K562 (cell line): ENCODE data around the gene ZNF440. TPM values are rescaled to one million over a fixed set of nuclear protein-coding genes. Genes with fewer than 3 reads are reported as not detected.

Experiments
- CBX3 ChIP-seq, 2 experiments: IDR thresholded peaks; 1 replicate in 1 of 2; 2 replicates in 1 of 2; pipeline ENCODE4 v1.6.1; 2012; ENCODE audit warnings: inconsistent platforms in 2 of 2, low read length in 2 of 2, borderline replicate concordance in 1 of 2, control low read depth in 1 of 2
- ETV1 ChIP-seq: fragments of 450-650 bp; conservative IDR thresholded peaks from 2 replicates; pipeline ENCODE4 v1.6.1; 2016; ENCODE audit warnings: missing genetic modification characterization, control low read depth, low read depth, missing compliant biosample characterization
- GABPA ChIP-seq: fragments of 200-800 bp; sonication (Bioruptor generic); conservative IDR thresholded peaks from 2 replicates; pipeline ENCODE4 v1.6.1; 2016; ENCODE audit warnings: low read depth, missing genetic modification characterization, missing compliant biosample characterization
- HES1 ChIP-seq: fragments of 450-650 bp; IDR thresholded peaks from 2 replicates; pipeline ENCODE4 v1.6.1; 2016; ENCODE audit warnings: low read depth, mild to moderate bottlenecking, moderate library complexity
- HNRNPLL ChIP-seq: fragments of 200-400 bp; formaldehyde crosslinking; IDR thresholded peaks from 2 replicates; pipeline ENCODE4 v1.6.1; 2017; ENCODE audit warnings: low read length, low read depth, mild to moderate bottlenecking; ENCODE audit not compliant: poor library complexity, severe bottlenecking
- IRF2 ChIP-seq: sonication (generic); formaldehyde crosslinking; IDR thresholded peaks from 2 replicates; pipeline ENCODE4 v1.8.1; 2022; ENCODE audit warnings: mild to moderate bottlenecking, missing genetic modification reagents
- JUND ChIP-seq, 2 experiments: IDR thresholded peaks; 2 replicates in 1 of 2; 3 replicates in 1 of 2; pipeline ENCODE4 v1.6.1; 2011; ENCODE audit warnings: borderline replicate concordance in 2 of 2, low read depth in 2 of 2, low read length in 2 of 2, improper control_type of control experiment in 1 of 2, missing biosample characterization in 1 of 2, missing genetic modification characterization in 1 of 2, missing genetic modification reagents in 1 of 2
- PHF8 ChIP-seq: fragments of 200-600 bp; sonication (generic); IDR thresholded peaks from 2 replicates; pipeline ENCODE4 v1.6.1; 2012; ENCODE audit warnings: mixed run types, mild to moderate bottlenecking, inconsistent platforms, low read length, moderate library complexity, borderline replicate concordance
- SMAD4 ChIP-seq: fragments of 250-450 bp; sonication (Bioruptor Pico); conservative IDR thresholded peaks from 2 replicates; pipeline ENCODE4 v1.8.0; 2021; ENCODE audit warnings: inconsistent platforms, mild to moderate bottlenecking, moderate library complexity
- ZNF551 ChIP-seq: fragments of 250-450 bp; sonication (Bioruptor Pico); IDR thresholded peaks from 2 replicates; pipeline ENCODE4 v1.5.0; 2021; ENCODE audit warnings: mild to moderate bottlenecking, moderate library complexity
- polyA plus RNA-seq, 8 experiments: library from polyadenylated mRNA; depleted of rRNA in 4 of 8; stranded (reverse) in 5 of 8; unstranded in 3 of 8; fragments of >200 nt; fragmentation: Nextera tagmentation in 2 of 8; fragmentation: Illumina TruSeq in 1 of 8; extraction: Ambion mirVana in 2 of 8; extraction: Trizol in 1 of 8; gene quantifications; 2 replicates each; pipeline versions ENCODE4 v1.2.1 to v1.2.3, GENCODE V29; 2011 to 2014; ENCODE audit warnings: inconsistent platforms in 1 of 8, missing spikeins in 1 of 8
- total RNA-seq, 7 experiments: library from RNA; depleted of rRNA in 6 of 7; stranded (reverse); fragments of >200 nt in 6 of 7; fragmentation: Illumina TruSeq in 2 of 7; extraction: Trizol in 2 of 7; gene quantifications; 2 replicates each; pipeline versions ENCODE4 v1.2.1 to v1.2.3, GENCODE V29; 2011 to 2021; ENCODE audit warnings: low replicate concordance in 1 of 7
- TF ChIP-seq, protein P1 (sequence below): fragments of 450-650 bp; IDR thresholded peaks from 2 replicates; pipeline ENCODE4 v1.6.1; 2016; ENCODE audit warnings: borderline replicate concordance
- TF ChIP-seq, protein P2 (sequence below): sonication (generic); formaldehyde crosslinking; IDR thresholded peaks from 2 replicates; pipeline ENCODE4 v1.8.0; 2022; ENCODE audit warnings: mild to moderate bottlenecking, missing genetic modification reagents, borderline replicate concordance
- TF ChIP-seq, protein P3 (sequence below): sonication (generic); formaldehyde crosslinking; IDR thresholded peaks from 2 replicates; pipeline ENCODE4 v1.8.0; 2022; ENCODE audit warnings: mild to moderate bottlenecking, missing genetic modification reagents

Gene ZNF440
- total and polyA plus RNA-seq, 9 of the 15 experiments (the other 6 are each of a cell fraction or from before 2014, with no cell fraction given) = 5.9 to 32.6 (median 13.4) TPM

DNA sequence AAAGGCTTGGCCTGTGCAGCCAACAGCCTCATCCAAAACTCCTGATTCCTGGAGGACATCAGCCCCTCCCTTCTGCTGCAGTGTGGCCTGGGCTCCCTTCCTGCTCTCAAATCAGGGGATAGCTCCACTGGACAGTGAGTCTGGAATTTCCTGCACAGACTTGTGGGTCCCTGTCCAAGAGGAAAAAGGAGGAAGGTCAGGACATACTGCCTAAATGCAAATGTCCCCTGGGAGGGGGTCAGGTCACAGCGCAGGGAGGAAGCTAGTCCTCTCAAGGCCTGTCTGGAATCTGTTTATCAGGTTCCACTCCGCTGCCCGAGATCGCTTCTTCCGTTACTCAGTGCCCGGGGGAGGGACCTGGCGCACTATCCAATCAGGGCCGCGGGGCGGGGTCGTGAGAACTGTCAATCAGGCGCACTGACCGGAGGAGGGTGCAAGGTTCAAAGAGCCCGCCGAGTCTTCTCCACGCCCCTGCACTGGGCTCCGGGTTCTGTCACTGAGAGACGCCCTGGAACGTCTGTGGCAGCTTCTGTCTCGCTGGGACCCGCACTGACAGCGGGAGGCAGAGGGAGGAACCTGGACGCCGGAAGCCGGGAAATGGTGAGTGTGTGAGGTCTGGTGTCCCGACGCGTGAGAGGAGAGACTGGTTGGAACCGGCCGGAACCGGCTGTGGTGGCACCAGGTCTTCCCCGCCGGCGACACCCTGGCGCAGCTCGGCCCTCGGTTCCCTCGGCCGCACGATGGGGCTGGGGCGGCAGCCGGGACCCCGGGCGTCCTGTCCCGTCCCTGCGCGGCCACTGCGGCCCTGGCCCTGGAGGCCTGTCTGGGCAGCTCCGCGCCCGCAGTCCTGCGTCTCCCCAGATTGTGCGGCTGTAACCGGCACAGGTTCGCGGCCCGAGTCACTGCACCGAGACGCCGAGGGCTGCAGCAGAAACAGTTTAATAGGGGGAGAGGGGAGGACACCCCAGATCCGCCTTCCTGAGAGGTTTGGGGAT is 47.2 kb upstream of the ZNF440 start, which contains the start of gene ZNF441 (continued):
- peak; percentile 76; the same call in 1 of the 2 replicates for TF ChIP-seq ETV1 (tag)
- TF ChIP-seq JUND (IDR thresholded peaks at IDR 0.05; ENCODE audit: borderline replicate concordance, low read depth, low read length) = peak; percentile 1; the same call in 1 of the 2 replicates
- TF ChIP-seq JUND (tag; IDR thresholded peaks at IDR 0.05; ENCODE audit: borderline replicate concordance, low read depth, low read length) = no peak; the same call in 2 of the 3 replicates
- TF ChIP-seq SMAD4 (CRISPR knock-in tag) = peak; percentile 83
- TF ChIP-seq, protein P1, sequence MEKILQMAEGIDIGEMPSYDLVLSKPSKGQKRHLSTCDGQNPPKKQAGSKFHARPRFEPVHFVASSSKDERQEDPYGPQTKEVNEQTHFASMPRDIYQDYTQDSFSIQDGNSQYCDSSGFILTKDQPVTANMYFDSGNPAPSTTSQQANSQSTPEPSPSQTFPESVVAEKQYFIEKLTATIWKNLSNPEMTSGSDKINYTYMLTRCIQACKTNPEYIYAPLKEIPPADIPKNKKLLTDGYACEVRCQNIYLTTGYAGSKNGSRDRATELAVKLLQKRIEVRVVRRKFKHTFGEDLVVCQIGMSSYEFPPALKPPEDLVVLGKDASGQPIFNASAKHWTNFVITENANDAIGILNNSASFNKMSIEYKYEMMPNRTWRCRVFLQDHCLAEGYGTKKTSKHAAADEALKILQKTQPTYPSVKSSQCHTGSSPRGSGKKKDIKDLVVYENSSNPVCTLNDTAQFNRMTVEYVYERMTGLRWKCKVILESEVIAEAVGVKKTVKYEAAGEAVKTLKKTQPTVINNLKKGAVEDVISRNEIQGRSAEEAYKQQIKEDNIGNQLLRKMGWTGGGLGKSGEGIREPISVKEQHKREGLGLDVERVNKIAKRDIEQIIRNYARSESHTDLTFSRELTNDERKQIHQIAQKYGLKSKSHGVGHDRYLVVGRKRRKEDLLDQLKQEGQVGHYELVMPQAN = peak; percentile 63
- TF ChIP-seq CBX3 (IDR thresholded peaks at IDR 0.05; ENCODE audit: borderline replicate concordance in 1 of 2, low read length in 2 of 2) = 0 out of 3 replicates have a peak, but pooled peaks of 1 of the 2 experiments have one; percentile 13
- TF ChIP-seq HES1 = 0 out of 2 replicates have a peak, but pooled peaks have one; percentile 41
- TF ChIP-seq PHF8 = peak; percentile 89; the same call in 1 of the 2 replicates
- peak; percentile 42 for TF ChIP-seq HNRNPLL
- TF ChIP-seq GABPA (tag) = peak; percentile 84
- TF ChIP-seq, protein P2, sequence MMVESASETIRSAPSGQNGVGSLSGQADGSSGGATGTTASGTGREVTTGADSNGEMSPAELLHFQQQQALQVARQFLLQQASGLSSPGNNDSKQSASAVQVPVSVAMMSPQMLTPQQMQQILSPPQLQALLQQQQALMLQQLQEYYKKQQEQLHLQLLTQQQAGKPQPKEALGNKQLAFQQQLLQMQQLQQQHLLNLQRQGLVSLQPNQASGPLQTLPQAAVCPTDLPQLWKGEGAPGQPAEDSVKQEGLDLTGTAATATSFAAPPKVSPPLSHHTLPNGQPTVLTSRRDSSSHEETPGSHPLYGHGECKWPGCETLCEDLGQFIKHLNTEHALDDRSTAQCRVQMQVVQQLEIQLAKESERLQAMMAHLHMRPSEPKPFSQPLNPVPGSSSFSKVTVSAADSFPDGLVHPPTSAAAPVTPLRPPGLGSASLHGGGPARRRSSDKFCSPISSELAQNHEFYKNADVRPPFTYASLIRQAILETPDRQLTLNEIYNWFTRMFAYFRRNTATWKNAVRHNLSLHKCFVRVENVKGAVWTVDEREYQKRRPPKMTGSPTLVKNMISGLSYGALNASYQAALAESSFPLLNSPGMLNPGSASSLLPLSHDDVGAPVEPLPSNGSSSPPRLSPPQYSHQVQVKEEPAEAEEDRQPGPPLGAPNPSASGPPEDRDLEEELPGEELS (CRISPR knock-in tag) = peak; percentile 75; the same call in 1 of the 2 replicates
- no peak for TF ChIP-seq IRF2 (CRISPR knock-in tag)
- TF ChIP-seq ZNF551 (CRISPR knock-in tag) = no peak
- TF ChIP-seq, protein P3, sequence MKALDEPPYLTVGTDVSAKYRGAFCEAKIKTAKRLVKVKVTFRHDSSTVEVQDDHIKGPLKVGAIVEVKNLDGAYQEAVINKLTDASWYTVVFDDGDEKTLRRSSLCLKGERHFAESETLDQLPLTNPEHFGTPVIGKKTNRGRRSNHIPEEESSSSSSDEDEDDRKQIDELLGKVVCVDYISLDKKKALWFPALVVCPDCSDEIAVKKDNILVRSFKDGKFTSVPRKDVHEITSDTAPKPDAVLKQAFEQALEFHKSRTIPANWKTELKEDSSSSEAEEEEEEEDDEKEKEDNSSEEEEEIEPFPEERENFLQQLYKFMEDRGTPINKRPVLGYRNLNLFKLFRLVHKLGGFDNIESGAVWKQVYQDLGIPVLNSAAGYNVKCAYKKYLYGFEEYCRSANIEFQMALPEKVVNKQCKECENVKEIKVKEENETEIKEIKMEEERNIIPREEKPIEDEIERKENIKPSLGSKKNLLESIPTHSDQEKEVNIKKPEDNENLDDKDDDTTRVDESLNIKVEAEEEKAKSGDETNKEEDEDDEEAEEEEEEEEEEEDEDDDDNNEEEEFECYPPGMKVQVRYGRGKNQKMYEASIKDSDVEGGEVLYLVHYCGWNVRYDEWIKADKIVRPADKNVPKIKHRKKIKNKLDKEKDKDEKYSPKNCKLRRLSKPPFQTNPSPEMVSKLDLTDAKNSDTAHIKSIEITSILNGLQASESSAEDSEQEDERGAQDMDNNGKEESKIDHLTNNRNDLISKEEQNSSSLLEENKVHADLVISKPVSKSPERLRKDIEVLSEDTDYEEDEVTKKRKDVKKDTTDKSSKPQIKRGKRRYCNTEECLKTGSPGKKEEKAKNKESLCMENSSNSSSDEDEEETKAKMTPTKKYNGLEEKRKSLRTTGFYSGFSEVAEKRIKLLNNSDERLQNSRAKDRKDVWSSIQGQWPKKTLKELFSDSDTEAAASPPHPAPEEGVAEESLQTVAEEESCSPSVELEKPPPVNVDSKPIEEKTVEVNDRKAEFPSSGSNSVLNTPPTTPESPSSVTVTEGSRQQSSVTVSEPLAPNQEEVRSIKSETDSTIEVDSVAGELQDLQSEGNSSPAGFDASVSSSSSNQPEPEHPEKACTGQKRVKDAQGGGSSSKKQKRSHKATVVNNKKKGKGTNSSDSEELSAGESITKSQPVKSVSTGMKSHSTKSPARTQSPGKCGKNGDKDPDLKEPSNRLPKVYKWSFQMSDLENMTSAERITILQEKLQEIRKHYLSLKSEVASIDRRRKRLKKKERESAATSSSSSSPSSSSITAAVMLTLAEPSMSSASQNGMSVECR (CRISPR knock-in tag) = peak; percentile 52
